HCT116 (cell line): ENCODE data around the gene ICAM4. TPM values are rescaled to one million over a fixed set of nuclear protein-coding genes. Genes with fewer than 3 reads are reported as not detected.

ENCODE experiments used
- ATAC-seq: fragments of 200-7000 bp; cut with Tn5 transposase; 2 replicates; pipeline ENCODE4 v1.9.1; 2020; ENCODE audit warnings: mild to moderate bottlenecking, moderate library complexity
- BruUV-seq: library from RNA; stranded (reverse); fragments of 400-500 nt; replicated peaks from 2 replicates; lab custom pipeline; 2021; lab: Mats Ljungman, UMichigan
- CTCF ChIA-PET: fragments of 300-600 bp; sonication (Branson Sonifier 250); formaldehyde crosslinking; loops from one replicate; lab custom pipeline; 2021; ENCODE audit warnings: antibody characterized with exemption; lab: Charles Lee
- POLR2A ChIA-PET: fragments of 300-600, 350-600 bp; sonication (Branson Sonifier 250); formaldehyde crosslinking; loops from one replicate; lab custom pipeline; 2021; ENCODE audit warnings: antibody characterized with exemption; lab: Charles Lee
- RAD21 ChIA-PET, 2 experiments: fragments of 300-600 bp; sonication (Branson Sonifier 250); formaldehyde crosslinking; loops; one replicate each; lab custom pipeline; 2023; ENCODE audit warnings: low total read pairs in 2 of 2; ENCODE audit not compliant: uncharacterized antibody in 2 of 2, unreplicated experiment in 2 of 2, low non-redundant PET in 1 of 2; lab: Charles Lee
- DNase-seq: peaks from one replicate; pipeline ENCODE4 v3.0.0-alpha.2; 2010; ENCODE audit warnings: low read depth, low spot score
- H2AFZ ChIP-seq: fragments of 200-600 bp; shearing (Covaris generic), sonication (generic); 2 replicates; pipeline ENCODE4 v1.6.1; 2017; ENCODE audit warnings: low read depth, mixed run types, mixed read lengths, antibody characterized with exemption, low read length; ENCODE audit not compliant: poor library complexity, severe bottlenecking
- H3K27ac ChIP-seq: 2 replicates; pipeline ENCODE4 v1.5.1; 2012; ENCODE audit warnings: low read depth, low read length
- H3K27me3 ChIP-seq: fragments of 200-600 bp; sonication (generic); 2 replicates; pipeline ENCODE4 v1.6.1; 2016; ENCODE audit warnings: mixed run types, low read length, mixed read lengths; ENCODE audit not compliant: insufficient read depth
- H3K36me3 ChIP-seq, 2 experiments: fragments of 200-500 bp in 1 of 2; fragments of 200-600 bp in 1 of 2; sonication (Bioruptor generic) in 1 of 2; sonication (generic) in 1 of 2; 2 replicates each; pipeline versions ENCODE4 v1.5.1 to v1.6.1; 2014 to 2016; ENCODE audit warnings: low read length in 2 of 2, inconsistent platforms in 1 of 2, mixed read lengths in 1 of 2, mixed run types in 1 of 2; ENCODE audit not compliant: insufficient read depth in 2 of 2, control insufficient read depth in 1 of 2
- H3K4me1 ChIP-seq, 2 experiments: fragments of 200-600 bp in 1 of 2; sonication (generic) in 1 of 2; 2 replicates each; pipeline versions ENCODE4 v1.5.1 to v1.6.1; 2012 to 2017; ENCODE audit warnings: low read length in 2 of 2, inconsistent platforms in 1 of 2, mild to moderate bottlenecking in 1 of 2, mixed read lengths in 1 of 2, mixed run types in 1 of 2, moderate library complexity in 1 of 2; ENCODE audit not compliant: insufficient read depth in 2 of 2, control insufficient read depth in 1 of 2
- H3K4me2 ChIP-seq: fragments of 200-600 bp; sonication (generic); 2 replicates; pipeline ENCODE4 v1.6.1; 2017; ENCODE audit warnings: mixed run types, low read length, mixed read lengths
- H3K4me3 ChIP-seq, 2 experiments: fragments of 200-600 bp in 1 of 2; sonication (generic) in 1 of 2; replicated peaks in 1 of 2; 2 replicates each; pipeline ENCODE4 v1.5.1; 2011 to 2016; ENCODE audit warnings: low read length in 2 of 2, control low read depth in 1 of 2, low read depth in 1 of 2, mild to moderate bottlenecking in 1 of 2, mixed read lengths in 1 of 2, mixed run types in 1 of 2
- H3K79me2 ChIP-seq: fragments of 200-600 bp; sonication (generic); 2 replicates; pipeline ENCODE4 v1.6.1; 2017; ENCODE audit warnings: mild to moderate bottlenecking, mixed run types, low read length, moderate library complexity, mixed read lengths; ENCODE audit not compliant: insufficient read depth
- H3K9ac ChIP-seq: fragments of 200-600 bp; sonication (generic); 2 replicates; pipeline ENCODE4 v1.6.1; 2016; ENCODE audit warnings: low read length, mixed read lengths
- H3K9me2 ChIP-seq: fragments of 200-600 bp; sonication (generic), shearing (Covaris generic); 2 replicates; pipeline ENCODE4 v1.6.1; 2017; ENCODE audit warnings: mixed run types, mild to moderate bottlenecking, moderate library complexity; ENCODE audit not compliant: insufficient read depth
- H3K9me3 ChIP-seq, 2 experiments: fragments of 200-500 bp in 1 of 2; fragments of 200-600 bp in 1 of 2; sonication (Bioruptor generic) in 1 of 2; sonication (generic) in 1 of 2; 2 replicates each; pipeline ENCODE4 v1.6.1; 2014 to 2017; ENCODE audit warnings: low read length in 2 of 2, mixed read lengths in 2 of 2, inconsistent platforms in 1 of 2, low read depth in 1 of 2, mild to moderate bottlenecking in 1 of 2, mixed run types in 1 of 2, moderate library complexity in 1 of 2; ENCODE audit not compliant: control insufficient read depth in 1 of 2, insufficient read depth in 1 of 2
- H4K20me1 ChIP-seq: fragments of 200-600 bp; sonication (generic), shearing (Covaris generic); 2 replicates; pipeline ENCODE4 v1.6.1; 2017; ENCODE audit warnings: mixed run types, mild to moderate bottlenecking, moderate library complexity; ENCODE audit not compliant: insufficient read depth
- CBX3 ChIP-seq: IDR thresholded peaks from 2 replicates; pipeline ENCODE4 v1.6.1; 2012; ENCODE audit warnings: low read depth
- CEBPB ChIP-seq: IDR thresholded peaks from 2 replicates; pipeline ENCODE4 v1.6.1; 2012; ENCODE audit warnings: low read depth
- FOSL1 ChIP-seq: IDR thresholded peaks from 2 replicates; pipeline ENCODE4 v1.6.1; 2012; ENCODE audit warnings: low read depth
- JUND ChIP-seq: IDR thresholded peaks from 2 replicates; pipeline ENCODE4 v1.6.1; 2012
- POLR2A ChIP-seq: IDR thresholded peaks from 2 replicates; pipeline ENCODE4 v1.7.0; 2011; ENCODE audit warnings: borderline replicate concordance; ENCODE audit not compliant: insufficient read depth, insufficient read length; ENCODE audit errors: extremely low read depth
- POLR2AphosphoS5 ChIP-seq: IDR thresholded peaks from 2 replicates; pipeline ENCODE4 v1.6.1; 2011; ENCODE audit warnings: mild to moderate bottlenecking, low read depth, low read length, moderate library complexity
- SIN3A ChIP-seq: IDR thresholded peaks from 2 replicates; pipeline ENCODE4 v1.6.1; 2012; ENCODE audit warnings: low read depth
- SP1 ChIP-seq: IDR thresholded peaks from 2 replicates; pipeline ENCODE4 v1.6.1; 2012; ENCODE audit warnings: low read depth
- TCF7L2 ChIP-seq: IDR thresholded peaks from 2 replicates; pipeline ENCODE4 v1.7.0; 2011; ENCODE audit warnings: borderline replicate concordance, inconsistent platforms; ENCODE audit not compliant: insufficient read depth, insufficient read length; ENCODE audit errors: extremely low read depth
- ZFX ChIP-seq: fragments of 450-650 bp; IDR thresholded peaks from 2 replicates; pipeline ENCODE4 v1.6.1; 2017
- ZNF274 ChIP-seq: fragments of 200-500 bp; sonication (Bioruptor generic); IDR thresholded peaks from 2 replicates; pipeline ENCODE4 v1.6.1; 2014; ENCODE audit warnings: mild to moderate bottlenecking, low read depth, low read length, inconsistent platforms
- intact Hi-C: fragments of 100-400 bp; cut with micrococcal nuclease; formaldehyde crosslinking; loops from 2 replicates; pipeline ENCODE4 v1.10.0; 2022
- total RNA-seq: library from RNA; stranded (reverse); gene quantifications from one replicate; pipeline ENCODE4 v1.2.1, GENCODE V29; 2021; ENCODE audit not compliant: unreplicated experiment
- TF ChIP-seq, protein P1 (sequence below), 3 experiments: fragments of 200-600 bp in 1 of 3; sonication (generic) in 1 of 3; IDR thresholded peaks in 2 of 3; conservative IDR thresholded peaks in 1 of 3; 2 replicates each; pipeline ENCODE4 v1.5.1; 2012 to 2017; ENCODE audit warnings: low read depth in 2 of 3, low read length in 2 of 3, antibody characterized with exemption in 1 of 3, borderline replicate concordance in 1 of 3, control low read depth in 1 of 3, mild to moderate bottlenecking in 1 of 3, mixed read lengths in 1 of 3, mixed run types in 1 of 3, moderate library complexity in 1 of 3; ENCODE audit not compliant: insufficient read depth in 1 of 3

Gene ICAM4
- total RNA-seq, 1 experiment from 2014 or later, result not detected

GRCh38 chr19:10288662-10289166 lies 2.0 kb downstream of the ICAM4 start:
- Histone ChIP-seq H3K36me3 (peaks cover 2 to 12% of the 10 kb centered on the region in 2 experiments; a peak in 3 of 4 replicates), H3K4me3 (peak overlapping the region; percentile 77 to 91), H2AFZ (no peak overlapping the region), H3K9ac (peak overlapping the region; percentile 94), H3K4me2 (peak overlapping the region; percentile 100), H3K27ac (peak overlapping the region; percentile 76), H3K79me2 (peaks cover 16% of the 10 kb centered on the region; the same call in 1 of the 2 replicates), H3K9me3 (no peaks in the 10 kb centered on the region)
- POLR2A ChIA-PET, result interaction anchor here (0.7 to 2.6 kb wide), 14 partner anchors 8 to 132 kb away, joined by 3 to 26 read pairs (median 5); partner anchors contain the start of genes FDX2, PDE4A, RAVER1 and TYK2
- DNase-seq (peak; percentile 74), ATAC-seq (peak; percentile 68)
- CTCF ChIA-PET, result interaction anchor here (1.0 to 3.2 kb wide), 10 partner anchors 8 to 356 kb away, joined by 3 to 30 read pairs (median 8); partner anchors contain the start of gene CDC37
- TF ChIP-seq ZNF274, result no peak
- no peak for TF ChIP-seq CEBPB
- no peak for TF ChIP-seq JUND
- TF ChIP-seq CBX3, result no peak
- no peak for TF ChIP-seq ZFX
- no peak for TF ChIP-seq SIN3A
- TF ChIP-seq POLR2AphosphoS5, result no peak
- no peak for TF ChIP-seq TCF7L2
- TF ChIP-seq, protein P1, sequence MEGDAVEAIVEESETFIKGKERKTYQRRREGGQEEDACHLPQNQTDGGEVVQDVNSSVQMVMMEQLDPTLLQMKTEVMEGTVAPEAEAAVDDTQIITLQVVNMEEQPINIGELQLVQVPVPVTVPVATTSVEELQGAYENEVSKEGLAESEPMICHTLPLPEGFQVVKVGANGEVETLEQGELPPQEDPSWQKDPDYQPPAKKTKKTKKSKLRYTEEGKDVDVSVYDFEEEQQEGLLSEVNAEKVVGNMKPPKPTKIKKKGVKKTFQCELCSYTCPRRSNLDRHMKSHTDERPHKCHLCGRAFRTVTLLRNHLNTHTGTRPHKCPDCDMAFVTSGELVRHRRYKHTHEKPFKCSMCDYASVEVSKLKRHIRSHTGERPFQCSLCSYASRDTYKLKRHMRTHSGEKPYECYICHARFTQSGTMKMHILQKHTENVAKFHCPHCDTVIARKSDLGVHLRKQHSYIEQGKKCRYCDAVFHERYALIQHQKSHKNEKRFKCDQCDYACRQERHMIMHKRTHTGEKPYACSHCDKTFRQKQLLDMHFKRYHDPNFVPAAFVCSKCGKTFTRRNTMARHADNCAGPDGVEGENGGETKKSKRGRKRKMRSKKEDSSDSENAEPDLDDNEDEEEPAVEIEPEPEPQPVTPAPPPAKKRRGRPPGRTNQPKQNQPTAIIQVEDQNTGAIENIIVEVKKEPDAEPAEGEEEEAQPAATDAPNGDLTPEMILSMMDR (IDR thresholded peaks at IDR 0.05 in 2 of 3, conservative IDR thresholded peaks at IDR 0.05 in 1 of 3; ENCODE audit: borderline replicate concordance in 1 of 3, insufficient read depth in 1 of 3, low read depth in 2 of 3, low read length in 2 of 3), result no peak
- TF ChIP-seq SP1, result no peak
- no peak for TF ChIP-seq POLR2A
- TF ChIP-seq FOSL1, result no peak
- TF ChIP-seq, all 23 proteins: peak for 0
- Histone ChIP-seq H3K9me2 (no peaks in the 10 kb centered on the region), H4K20me1 (no peaks in the 10 kb centered on the region), H3K27me3 (no peaks in the 10 kb centered on the region), H3K4me1 (peaks cover 13 to 63% of the 10 kb centered on the region in 2 experiments)
- BruUV-seq, result TSS peak; percentile 57
- intact Hi-C loops, result loop anchor here (2.0 kb wide), 1 partner anchor 44 kb away; the partner anchor contains the start of gene RAVER1
- RAD21 ChIA-PET, result interaction anchor here (1.0 to 1.1 kb wide), 2 partner anchors 45 to 46 kb away, joined by 4 to 6 read pairs; partner anchors contain the start of gene RAVER1 (in 1 of the 2)
